ENCODE measurements around the gene GPC6. TPM values are rescaled to one million over a fixed set of nuclear protein-coding genes. Genes with fewer than 3 reads are reported as not detected.

GPC6 gene
- total and polyA plus RNA-seq, 12 donors, result 0.15 to 5.4 (median 2.5) TPM

- no peak for ATAC-seq
- TF ChIP-seq CTCF (IDR thresholded peaks at IDR 0.05), result no peak
- Histone ChIP-seq H3K36me3 (no peaks in the 10 kb centered on the region), H3K4me3 (no peak overlapping the region), H3K27ac (no peak overlapping the region), H3K9me3 (no peaks in the 10 kb centered on the region), H3K4me1 (no peaks in the 10 kb centered on the region), H3K27me3 (no peaks in the 10 kb centered on the region)
- DNase-seq, result no peak
- 80 to 81% methylated on average over 6 of the region's 6 CpGs for WGBS, 2 donors
- intact Hi-C loops (cut with DNase I), result no loop called here
These were observed 779.7 kb downstream of the GPC6 start for GRCh38 chr13:94006296-94006695.

GRCh38 chr13:94007072-94007471 lies 780.5 kb downstream of the GPC6 start:
- Histone ChIP-seq H3K9me3 (no peaks in the 10 kb centered on the region), H3K4me3 (no peak overlapping the region), H3K27ac (no peak overlapping the region), H3K36me3 (no peaks in the 10 kb centered on the region), H3K27me3 (no peaks in the 10 kb centered on the region), H3K4me1 (no peaks in the 10 kb centered on the region)
- no peak for DNase-seq
- 92 to 93% methylated on average over 5 of the region's 5 CpGs for WGBS, 2 donors
- intact Hi-C loops (cut with DNase I), result no loop called here
- no peak for ATAC-seq
- TF ChIP-seq CTCF (IDR thresholded peaks at IDR 0.05), result no peak

- no peaks in the 10 kb centered on the region for H3K27me3 ChIP-seq
- intact Hi-C loops (cut with DNase I), result no loop called here
- no peaks in the 10 kb centered on the region for H3K36me3 ChIP-seq
- no peak overlapping the region for H3K4me3 ChIP-seq
- H3K27ac ChIP-seq, result no peak overlapping the region
- H3K4me1 ChIP-seq, result peaks cover 0 to 8% (median 0%) of the 10 kb centered on the region in 9 donors
- 79 to 86% methylated on average over 4 of the region's 4 CpGs for WGBS, 2 donors
- DNase-seq (no peak), ATAC-seq (no peak)
- TF ChIP-seq CTCF (IDR thresholded peaks at IDR 0.05), result no peak
- no peaks in the 10 kb centered on the region for H3K9me3 ChIP-seq
These were observed 783.1 kb downstream of the GPC6 start for GRCh38 chr13:94009701-94010100.

GRCh38 chr13:94014461-94014860 lies 787.9 kb downstream of the GPC6 start:
- no peaks in the 10 kb centered on the region for H3K36me3 ChIP-seq
- DNase-seq (no peak), ATAC-seq (no peak)
- intact Hi-C loops (cut with DNase I), result no loop called here
- H3K9me3 ChIP-seq, result peaks cover 0 to 6% (median 0%) of the 10 kb centered on the region in 11 donors
- no peak overlapping the region for H3K4me3 ChIP-seq
- TF ChIP-seq CTCF (IDR thresholded peaks at IDR 0.05), result no peak
- H3K4me1 ChIP-seq, result peaks cover 0 to 8% (median 0%) of the 10 kb centered on the region in 9 donors
- WGBS, 2 donors, result 49 to 52% methylated on average over 2 of the region's 2 CpGs
- no peak overlapping the region for H3K27ac ChIP-seq
- no peaks in the 10 kb centered on the region for H3K27me3 ChIP-seq

Data from heart right ventricle (tissue), 16 donors.